ENCODE data around the gene ACTR3C. TPM values are rescaled to one million over a fixed set of nuclear protein-coding genes. Genes with fewer than 3 reads are reported as not detected.
"Not testable (repeated sequence)": the region's sequence is repeated elsewhere in the genome, so short reads cannot be mapped to it uniquely, and the experiment has no call there.

The ACTR3C gene
- total and polyA plus RNA-seq, 12 donors = 6.6 to 50.0 (median 26.0) TPM

DNA sequence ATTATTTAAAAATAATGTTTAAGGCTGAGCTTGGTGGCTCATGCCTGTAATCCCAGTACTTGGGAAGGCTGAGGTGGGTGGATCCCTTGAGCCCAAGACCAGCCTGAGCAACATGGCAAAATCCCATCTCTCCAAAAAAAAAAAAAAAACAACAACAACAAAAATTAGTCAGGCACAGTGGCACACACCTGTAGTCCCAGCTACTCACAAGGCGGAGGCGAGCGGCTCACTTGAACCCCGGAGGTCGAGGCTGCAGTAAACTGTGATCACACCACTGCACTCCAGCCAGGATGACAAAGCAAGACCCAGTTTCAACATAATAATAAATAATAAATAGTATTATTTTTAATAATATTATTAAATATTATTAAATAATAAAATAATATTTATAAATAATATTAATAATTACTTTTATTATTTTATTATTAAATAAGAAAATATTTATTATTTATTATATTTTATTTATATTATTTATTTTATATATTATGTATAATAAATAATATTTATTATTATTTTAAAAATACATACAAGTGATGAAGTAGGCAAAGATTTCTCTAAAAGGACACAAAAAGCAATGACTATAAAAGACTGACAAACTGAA is 8.6 kb downstream of the ACTR3C start:
- Histone ChIP-seq H3K27ac (no peak overlapping the region), H3K4me1 (replicated peaks in 1 of 2) (peaks cover 5 to 32% of the 10 kb centered on the region in 2 donors)
- DNase-seq = peak in 1 of 7 donors; percentile 45

DNA sequence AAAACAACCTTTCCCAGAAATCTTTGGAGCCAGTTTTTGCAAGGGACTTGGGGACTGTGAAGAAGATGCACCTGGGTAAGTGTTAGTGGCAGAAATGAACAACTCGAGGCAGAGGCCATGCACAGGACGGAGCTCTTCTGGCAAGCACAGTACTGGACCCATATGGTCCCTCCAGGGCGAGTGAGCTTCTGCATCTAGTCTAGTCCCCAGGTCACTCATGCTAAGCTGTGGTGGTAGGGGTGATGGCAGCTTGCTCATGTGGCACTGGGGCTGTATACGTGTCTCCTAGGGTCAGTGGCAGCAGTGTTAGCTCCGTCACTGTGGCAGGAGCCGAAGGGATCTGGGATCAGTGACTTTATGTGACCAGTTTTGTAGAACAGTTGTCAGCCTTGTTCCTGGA is 9.5 kb downstream of the ACTR3C start:
- no peak for DNase-seq
- H3K36me3 ChIP-seq (replicated peaks in 1 of 2) = no peaks in the 10 kb centered on the region
- H3K27me3 ChIP-seq = no peaks in the 10 kb centered on the region
- no peak overlapping the region for H3K4me3 ChIP-seq
- TF ChIP-seq, protein P1, sequence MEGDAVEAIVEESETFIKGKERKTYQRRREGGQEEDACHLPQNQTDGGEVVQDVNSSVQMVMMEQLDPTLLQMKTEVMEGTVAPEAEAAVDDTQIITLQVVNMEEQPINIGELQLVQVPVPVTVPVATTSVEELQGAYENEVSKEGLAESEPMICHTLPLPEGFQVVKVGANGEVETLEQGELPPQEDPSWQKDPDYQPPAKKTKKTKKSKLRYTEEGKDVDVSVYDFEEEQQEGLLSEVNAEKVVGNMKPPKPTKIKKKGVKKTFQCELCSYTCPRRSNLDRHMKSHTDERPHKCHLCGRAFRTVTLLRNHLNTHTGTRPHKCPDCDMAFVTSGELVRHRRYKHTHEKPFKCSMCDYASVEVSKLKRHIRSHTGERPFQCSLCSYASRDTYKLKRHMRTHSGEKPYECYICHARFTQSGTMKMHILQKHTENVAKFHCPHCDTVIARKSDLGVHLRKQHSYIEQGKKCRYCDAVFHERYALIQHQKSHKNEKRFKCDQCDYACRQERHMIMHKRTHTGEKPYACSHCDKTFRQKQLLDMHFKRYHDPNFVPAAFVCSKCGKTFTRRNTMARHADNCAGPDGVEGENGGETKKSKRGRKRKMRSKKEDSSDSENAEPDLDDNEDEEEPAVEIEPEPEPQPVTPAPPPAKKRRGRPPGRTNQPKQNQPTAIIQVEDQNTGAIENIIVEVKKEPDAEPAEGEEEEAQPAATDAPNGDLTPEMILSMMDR (IDR thresholded peaks at IDR 0.05) = no peak
- no peak for TF ChIP-seq POLR2A (IDR thresholded peaks at IDR 0.05)
- intact Hi-C loops (cut with DNase I) = no loop called here
- H3K9me3 ChIP-seq (replicated peaks in 1 of 3) = no peaks in the 10 kb centered on the region
- H3K4me1 ChIP-seq (replicated peaks in 1 of 2) = peaks cover 5 to 28% of the 10 kb centered on the region in 2 donors
- 86 to 95% (median 92%) methylated on average over 3 to 6 of the region's 6 CpGs for WGBS, 4 donors
- peak overlapping the region in 2 of 5 donors; percentile 44 to 51 for H3K27ac ChIP-seq

More for the DNA sequence above, 8.6 kb downstream of the ACTR3C start:
- TF ChIP-seq POLR2A (IDR thresholded peaks at IDR 0.05) = no peak
- TF ChIP-seq, protein P1 (IDR thresholded peaks at IDR 0.05) = no peak
- Histone ChIP-seq H3K4me3 (no peak overlapping the region), H3K27me3 (no peaks in the 10 kb centered on the region), H3K9me3 (replicated peaks in 1 of 3) (no peaks in the 10 kb centered on the region), H3K36me3 (replicated peaks in 1 of 2) (no peaks in the 10 kb centered on the region)
- intact Hi-C loops (cut with DNase I) = no loop called here
- 86 to 97% (median 94%) methylated on average over 5 of the region's 5 CpGs for WGBS, 4 donors

DNA sequence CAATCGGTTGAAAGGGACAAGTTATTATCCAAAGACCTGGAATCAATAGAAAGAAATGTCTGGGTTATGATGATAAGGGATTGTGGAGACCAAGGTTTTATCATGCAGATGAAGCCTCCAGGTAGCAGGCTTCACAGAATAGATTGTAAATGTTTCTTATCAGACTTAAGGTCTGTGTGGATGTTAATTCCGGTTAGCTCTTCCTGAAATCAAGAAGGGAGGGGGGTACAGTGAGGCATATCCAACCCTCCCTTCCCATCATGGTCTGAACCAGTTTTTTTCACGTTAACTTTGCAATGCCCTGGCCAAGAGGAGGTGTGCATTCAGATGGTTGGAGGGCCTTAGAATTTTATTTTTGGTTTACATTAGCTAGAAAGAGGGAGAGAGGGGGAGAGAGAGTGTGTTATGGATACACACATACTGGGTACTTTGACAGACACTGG is 10.0 kb downstream of the ACTR3C start:
- intact Hi-C loops (cut with DNase I) = no loop called here
- Histone ChIP-seq H3K4me1 (replicated peaks in 1 of 2) (peaks cover 5 to 23% of the 10 kb centered on the region in 2 donors), H3K4me3 (no peak overlapping the region), H3K36me3 (replicated peaks in 1 of 2) (no peaks in the 10 kb centered on the region), H3K9me3 (replicated peaks in 1 of 3) (no peaks in the 10 kb centered on the region), H3K27me3 (no peaks in the 10 kb centered on the region), H3K27ac (peak overlapping the region in 2 of 5 donors; percentile 51 to 65)
- TF ChIP-seq POLR2A (IDR thresholded peaks at IDR 0.05) = no peak
- TF ChIP-seq, protein P1 (IDR thresholded peaks at IDR 0.05) = no peak
- no peak for DNase-seq
- 76 to 93% (median 77%) methylated on average over 3 of the region's 3 CpGs for WGBS, 4 donors

DNA sequence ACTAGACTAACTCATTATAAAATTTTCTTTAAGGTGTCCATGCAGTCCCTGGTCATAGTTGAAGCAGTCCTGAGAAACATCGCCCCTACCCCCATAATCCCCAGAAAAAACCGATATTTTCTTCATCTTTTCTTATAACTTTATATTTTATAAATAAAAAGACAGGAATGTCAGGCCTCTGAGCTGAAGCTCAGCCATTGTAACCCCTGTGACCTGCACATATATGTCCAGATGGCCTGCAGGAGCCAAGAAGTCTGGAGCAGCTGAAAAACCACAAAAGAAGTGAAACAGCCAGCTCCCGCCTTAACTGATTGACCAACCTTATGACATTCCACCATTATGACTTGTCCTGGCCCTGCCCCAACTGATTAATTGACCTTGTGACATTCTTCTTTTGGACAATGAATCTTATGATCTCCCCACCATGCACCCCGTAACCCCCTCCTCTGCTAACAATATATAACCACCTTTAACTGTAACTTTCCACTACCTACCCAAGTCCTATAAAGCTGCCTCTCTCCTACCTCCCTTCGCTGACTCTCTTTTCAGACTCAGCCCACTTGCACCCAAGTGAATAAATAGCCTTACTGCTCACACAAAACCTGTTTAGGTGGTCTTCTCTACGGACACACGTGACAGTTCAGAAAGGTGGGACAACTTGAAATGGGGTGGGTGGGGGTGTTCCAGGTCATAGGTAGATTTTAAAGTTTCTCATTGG is 10.5 kb downstream of the ACTR3C start:
- peak in 6 of 7 donors; percentile 49 to 82 (median 71) for DNase-seq
- intact Hi-C loops (cut with DNase I); H3K27me3 ChIP-seq; H3K4me3 ChIP-seq; H3K9me3 ChIP-seq (replicated peaks in 1 of 3); H3K36me3 ChIP-seq (replicated peaks in 1 of 2): not testable (repeated sequence)
- H3K4me1 ChIP-seq (replicated peaks in 1 of 2) = peaks cover 5 to 22% of the 10 kb centered on the region in 2 donors
- WGBS, 4 donors = 75 to 83% (median 79%) methylated on average over 7 of the region's 7 CpGs
- peak overlapping the region in 2 of 5 donors; percentile 51 to 65 for H3K27ac ChIP-seq
- TF ChIP-seq POLR2A (IDR thresholded peaks at IDR 0.05) = peak in 1 of 2 donors; percentile 28

All from adrenal gland (tissue), 12 donors.